Stimulated activated CD4-positive, alpha-beta T cell treated with anti-CD3 and anti-CD28 coated beads, Interleukin-2, amount 100 ng/mL, for 4 hours (primary cell): ENCODE measurements around the gene RAB26.

Source experiments
- DNase-seq: peaks from one replicate; pipeline ENCODE4 v3.0.0-alpha.2; 2020; ENCODE audit warnings: low read depth

The RAB26 gene

DNA sequence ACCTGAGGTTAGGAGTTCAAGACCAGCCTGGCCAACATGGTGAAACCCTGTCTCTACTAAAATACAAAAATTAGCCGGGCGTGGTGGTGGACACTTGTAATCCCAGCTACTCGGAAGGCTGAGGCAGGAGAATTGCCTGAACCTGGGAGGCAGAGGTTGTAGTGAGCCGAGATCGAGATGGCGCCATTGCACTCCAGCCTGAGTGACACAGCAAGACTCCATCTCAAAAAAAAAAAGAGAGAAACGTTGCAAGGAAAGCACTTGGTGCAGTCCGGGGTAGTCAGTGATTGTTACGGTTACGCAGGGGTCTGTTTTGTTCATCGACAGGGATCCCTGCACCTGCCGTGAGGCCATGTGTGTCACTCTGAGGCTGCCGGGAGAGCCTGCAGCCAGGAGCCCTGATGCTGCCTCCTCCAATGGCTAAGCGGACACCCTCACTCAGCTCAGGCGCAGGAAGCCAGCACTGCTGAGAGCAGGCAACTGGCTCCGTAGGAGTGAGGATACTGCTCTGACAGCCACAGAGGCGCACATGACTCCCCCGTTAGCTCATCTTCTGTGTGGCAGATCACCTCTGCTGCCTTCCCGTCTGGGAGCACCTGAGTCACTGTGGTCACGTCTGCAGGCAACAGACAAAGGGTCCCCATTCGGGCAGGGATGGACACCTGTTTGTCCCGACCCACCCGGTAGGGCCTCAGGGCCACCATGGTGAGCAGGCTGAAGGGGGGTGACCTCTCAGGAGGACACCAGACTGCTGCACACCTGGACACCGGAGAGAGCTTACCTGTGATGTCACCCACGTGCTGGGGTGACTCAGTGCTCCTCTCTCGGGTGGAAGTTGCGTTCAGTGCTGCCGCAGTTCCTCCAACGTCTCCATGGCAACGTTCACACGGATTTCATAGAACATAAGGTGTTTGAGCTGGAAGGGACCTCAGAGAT is 5.2 kb upstream of the RAB26 start:
- DNase-seq = no peak

DNA sequence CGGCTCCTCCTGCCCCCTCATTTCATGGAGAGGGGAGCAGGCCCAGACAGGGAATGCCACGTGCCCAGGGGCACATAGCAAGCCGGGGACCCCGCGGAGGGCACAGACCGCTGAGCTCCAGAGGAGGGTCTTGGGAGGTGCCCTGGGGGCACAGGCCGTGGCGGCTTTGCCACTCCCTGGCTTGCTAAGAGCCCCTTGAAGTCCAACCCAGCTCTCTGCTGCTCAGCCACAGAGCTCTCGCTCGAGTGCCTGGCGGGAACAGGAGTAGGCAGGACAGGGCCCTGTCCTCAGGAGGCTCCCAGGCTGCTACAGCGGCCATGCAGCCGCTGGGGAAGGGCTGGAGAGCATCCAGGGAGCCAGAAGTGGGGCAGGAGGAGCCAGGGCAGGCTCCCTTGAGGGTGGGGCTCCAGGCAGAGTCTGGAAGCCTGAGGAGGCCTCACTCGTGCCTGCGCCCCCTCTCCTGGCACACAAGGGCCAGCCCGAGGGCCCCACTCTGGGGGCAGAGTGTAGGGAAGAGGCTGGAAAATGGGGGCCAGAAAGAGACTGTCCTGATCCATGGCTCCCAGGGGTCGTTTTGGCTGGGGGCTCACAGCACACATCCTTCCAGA is 4.4 kb upstream of the RAB26 start:
- DNase-seq = no peak

DNA sequence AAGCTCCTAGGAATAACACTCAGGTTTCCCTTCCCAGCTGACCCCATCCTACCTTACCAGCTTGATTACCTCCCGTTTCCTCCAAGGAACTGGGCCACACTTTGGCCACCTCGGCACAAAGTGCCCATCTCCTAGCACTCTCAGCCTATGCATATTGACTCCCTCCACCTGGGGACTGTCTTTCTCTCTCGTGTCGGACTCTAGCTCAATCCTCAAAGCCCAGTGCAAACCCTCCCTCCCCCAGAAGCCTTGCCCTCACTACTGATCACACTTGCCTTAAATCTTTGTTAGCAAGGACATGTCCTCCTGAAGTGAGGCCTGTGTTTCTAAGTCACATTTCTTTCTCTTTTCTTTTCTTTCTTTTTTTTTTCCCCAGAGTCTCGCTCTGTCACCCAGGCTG is 2.6 kb upstream of the RAB26 start:
- no peak for DNase-seq

DNA sequence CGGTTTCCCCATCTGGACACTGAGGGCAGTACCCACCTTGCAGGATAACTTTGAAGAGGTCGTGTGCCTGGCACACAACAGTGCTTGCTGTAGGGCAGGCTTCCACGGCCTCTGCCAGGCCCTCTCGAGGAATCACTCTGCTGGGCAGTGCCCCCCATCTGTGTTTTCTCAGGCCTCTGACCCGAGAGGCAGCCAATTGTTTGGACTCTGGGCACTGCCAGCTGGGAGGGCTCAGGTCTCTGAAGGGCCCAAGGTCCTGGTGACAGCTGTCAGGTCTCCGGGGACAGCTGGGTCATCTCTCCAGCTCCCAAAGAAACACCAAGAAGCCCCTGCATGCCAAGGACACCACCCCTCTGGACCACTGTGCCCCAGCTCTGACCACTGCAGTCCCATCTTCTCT is 1.0 kb upstream of the RAB26 start:
- no peak for DNase-seq

DNA sequence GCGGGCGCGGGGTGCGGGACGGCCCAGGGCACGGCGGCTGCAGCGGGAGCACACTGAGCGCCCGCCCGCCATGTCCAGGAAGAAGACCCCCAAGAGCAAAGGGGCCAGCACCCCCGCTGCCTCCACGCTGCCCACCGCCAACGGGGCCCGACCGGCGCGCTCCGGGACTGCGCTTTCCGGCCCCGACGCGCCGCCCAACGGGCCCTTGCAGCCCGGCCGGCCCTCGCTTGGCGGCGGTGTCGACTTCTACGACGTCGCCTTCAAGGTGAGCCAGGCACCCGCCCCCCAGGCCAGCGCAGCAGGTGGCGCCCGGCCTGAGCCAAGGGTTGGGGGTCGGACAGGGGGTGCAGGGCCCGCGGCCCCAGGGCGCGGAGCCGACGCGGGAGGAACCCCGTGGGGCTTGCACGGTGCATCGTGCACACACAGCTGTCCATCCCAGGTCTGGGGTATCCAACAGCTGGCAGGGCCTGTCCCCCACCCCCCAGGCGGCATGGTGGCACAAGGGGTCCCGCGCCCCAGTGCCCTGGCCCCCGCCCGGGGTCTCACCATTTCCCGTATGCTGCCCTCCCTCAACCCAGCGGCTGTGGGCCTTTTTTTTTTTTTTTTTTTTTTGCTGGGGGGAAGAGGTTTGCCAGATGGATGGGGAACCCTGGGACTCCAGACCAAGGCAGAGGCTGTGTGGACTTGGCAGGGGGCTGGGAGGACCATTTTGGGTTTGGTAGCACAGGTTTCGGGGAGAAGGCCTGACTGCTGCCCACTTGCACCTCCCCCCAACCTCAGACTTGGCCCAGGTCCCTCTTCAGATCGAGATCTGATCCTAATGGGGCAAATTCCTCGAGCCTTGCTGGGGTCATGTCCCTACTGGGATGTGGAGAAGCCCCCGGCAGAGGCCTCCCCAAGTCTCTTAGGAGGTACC is 547 bp downstream of the RAB26 start:
- no peak for DNase-seq

DNA sequence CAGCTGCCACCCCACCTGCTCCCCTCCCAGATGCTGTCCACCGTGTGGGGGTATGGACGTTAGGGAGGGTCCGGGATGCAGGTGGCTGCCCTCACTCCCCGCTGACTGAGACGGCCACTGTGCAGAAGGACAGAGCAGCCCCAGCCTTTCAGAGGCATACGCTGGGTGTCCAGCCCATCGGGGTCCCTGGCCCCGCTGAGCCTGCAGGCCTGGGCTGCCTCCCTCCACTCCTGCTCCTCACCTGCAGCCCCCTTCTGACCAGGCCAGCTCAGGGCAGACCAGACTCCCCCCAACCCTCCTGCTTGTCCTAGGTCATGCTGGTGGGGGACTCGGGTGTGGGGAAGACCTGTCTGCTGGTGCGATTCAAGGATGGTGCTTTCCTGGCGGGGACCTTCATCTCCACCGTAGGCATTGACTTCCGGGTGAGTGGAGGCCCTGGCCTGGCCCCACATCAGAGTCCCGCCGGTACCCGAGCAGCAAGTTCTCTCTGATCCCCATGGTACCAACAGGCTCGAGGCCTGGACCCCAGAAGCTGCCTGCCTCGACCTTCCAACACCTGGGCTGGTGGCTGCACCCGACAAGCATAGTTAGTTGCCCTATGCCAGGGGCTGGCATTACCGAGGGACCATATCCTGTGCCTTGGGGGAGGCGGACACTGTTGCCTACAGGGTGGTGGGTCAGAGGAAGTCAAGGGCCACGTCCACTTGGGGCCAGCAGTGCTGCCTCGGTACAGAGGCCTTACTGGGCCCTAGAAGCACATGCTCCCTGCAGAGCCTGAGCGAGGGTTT is 1.4 kb downstream of the RAB26 start:
- DNase-seq = no peak

DNA sequence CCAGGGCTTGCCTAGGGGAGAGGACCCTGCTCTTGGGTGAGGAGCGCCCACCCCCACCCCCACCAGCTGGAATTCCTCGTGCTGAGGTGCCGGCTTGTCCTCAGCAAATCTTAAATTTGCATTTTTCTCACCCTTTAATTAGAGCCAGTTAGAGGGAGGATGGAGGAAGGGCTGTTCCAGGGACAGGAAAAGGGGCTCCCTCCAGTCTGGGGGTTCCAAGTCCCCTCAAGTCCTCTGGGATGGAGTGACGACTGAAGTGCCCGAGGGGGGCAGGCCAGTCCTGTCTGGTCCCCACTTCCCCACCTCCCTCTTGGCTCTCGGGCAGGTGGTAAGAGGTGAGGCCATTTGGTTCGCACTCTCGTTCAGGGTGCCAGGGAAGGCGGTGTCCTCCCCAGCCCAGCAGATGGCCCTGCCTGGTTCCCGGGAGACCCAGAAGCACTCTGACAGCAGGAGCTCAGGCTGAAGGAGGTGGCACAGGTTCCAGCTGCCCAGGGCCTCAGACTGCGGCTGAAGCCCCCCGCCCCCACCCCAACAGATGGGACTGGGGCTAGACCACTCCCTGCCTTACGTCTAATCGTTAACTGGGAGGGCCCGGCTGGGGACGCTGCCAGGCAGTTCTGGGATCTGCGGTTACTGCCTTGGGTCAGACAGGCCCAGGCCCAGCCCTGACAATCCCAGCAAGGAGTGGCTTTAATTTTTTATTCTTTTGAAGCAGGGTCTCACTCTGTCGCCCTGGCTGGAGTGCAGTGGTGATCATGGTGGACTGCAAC is 2.2 kb downstream of the RAB26 start:
- DNase-seq = no peak

DNA sequence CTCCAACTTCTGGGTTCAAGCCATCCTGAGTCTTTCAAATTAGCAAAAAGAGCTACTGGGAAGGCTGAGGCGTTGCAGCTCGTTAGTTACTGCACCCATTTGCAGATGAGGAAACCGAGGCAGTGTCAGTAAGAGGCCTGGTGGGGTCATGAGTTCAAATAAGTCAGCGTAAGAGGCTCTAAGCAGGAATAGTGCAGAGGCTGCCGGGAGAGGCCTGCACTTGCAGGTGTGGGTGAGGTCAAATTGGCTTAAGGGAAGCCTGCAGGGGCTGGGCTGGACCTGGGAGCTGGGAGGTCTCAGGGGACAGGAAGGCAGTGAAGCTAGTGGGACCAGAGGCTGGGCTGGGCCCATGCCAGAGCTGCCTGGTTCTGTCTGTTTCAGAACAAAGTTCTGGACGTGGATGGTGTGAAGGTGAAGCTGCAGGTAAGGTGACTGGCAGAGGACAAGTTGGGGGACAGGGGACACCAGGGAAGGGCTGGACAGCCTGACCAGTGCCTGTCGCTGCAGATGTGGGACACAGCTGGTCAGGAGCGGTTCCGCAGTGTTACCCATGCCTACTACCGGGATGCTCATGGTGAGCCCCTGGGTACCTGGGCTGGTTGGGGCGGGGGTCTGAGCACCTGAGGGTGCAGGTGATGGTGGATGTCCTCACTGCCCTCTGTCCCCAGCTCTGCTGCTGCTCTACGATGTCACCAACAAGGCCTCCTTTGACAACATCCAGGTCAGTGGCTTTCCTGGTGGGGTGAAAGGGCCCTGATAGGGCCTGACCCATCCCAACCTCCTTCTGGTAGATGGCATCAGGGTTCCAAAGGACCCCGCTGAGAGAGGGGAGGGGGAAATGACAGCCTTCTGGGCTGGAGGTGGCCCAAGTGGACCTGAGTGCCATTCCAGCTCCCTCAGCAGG is 3.0 kb downstream of the RAB26 start:
- no peak for DNase-seq

DNA sequence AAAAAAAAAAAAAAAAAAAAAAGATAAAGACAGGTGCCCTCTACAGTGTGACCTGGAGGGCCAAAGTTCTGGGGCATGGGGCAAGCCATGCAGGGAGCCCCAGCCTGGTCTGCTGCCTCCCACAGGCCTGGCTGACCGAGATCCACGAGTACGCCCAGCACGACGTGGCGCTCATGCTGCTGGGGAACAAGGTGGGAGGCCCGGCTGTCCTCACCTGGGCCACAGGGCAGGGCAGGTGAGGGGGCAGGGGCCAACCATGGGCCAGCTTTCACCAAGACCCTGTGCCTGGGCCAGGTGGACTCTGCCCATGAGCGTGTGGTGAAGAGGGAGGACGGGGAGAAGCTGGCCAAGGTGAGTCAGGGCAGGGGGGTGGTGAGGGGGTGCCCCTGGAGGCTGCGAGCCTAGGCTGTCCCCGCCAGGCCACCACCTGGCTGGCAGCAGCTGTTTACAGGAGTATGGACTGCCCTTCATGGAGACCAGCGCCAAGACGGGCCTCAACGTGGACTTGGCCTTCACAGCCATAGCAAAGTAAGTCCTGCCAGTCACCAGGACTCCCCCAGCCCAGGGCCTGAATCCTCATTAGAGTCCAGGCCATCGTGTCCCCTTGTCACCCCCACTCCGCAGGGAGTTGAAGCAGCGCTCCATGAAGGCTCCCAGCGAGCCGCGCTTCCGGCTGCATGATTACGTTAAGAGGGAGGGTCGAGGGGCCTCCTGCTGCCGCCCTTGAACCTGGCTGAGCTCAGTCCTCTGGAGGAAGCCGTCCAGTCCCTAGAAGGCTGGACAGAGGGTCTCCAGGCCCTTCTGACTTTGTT is 4.5 kb downstream of the RAB26 start:
- DNase-seq = no peak

DNA sequence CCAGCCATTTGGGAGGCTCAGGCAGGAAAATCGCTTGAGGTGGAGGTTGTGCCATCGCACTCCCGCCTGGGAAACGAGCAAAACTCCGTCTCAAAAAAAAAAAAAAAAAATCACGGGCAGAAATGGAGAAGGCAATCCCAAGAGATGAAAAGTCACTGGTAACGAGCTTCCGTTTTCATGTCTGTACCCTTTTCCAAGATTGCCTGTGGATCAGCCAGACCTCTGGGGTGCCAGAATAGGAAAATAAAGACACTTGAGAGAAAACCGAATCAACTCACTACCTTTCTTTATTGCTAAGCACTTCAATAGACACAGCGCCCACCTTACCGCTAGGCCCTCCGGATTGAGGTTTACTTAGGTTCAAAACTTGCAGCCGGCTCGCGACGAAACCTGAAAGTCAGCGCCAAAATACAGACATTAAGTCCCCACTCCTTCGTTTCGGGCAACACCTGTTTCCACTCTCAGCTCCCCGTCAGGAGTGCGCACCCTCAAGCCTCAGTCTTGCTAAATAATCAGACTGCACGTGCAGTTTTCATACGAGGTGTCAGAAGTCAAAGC is 6.2 kb downstream of the RAB26 start:
- DNase-seq = no peak

DNA sequence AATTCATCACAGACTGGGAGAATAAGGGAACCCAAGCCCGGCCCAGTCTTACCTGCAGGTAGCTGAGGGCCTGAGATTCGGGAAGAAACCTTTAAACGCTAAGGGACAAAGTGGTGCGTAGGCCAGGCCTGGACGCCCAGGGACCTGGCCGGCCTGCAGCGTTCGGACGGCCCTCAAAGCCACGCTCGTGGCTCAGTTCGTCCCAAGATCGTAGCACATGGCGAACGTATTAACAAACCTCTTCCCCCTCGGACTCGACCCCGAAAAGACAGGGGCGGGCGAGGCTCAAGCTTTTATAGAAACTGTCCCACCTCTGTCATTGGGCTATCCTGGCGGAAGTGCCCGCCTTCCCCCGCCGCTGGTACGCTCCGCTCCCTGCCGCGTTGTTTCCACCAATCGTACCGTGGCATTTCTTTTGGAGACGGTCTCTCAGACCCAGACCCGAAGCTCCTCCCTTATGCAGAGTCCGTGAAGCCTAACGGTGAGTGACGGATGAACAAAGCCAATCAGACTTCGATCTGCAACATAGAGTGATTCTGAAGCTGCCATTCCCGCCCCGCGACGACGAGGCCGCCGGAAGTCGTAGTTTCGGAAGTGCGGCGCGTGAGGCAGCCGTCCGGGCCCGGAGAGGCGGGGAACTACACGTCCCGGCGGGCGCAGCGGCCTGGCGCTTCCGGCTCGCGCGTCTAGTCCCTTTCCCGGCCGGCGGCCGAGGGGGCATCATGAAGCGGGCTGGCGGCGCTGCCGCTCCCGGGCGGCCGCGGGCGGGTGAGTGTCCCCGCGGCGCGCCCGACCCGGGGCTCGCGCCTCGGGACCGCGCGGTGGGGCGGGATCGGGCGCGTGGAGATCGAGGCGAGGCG is 6.9 kb downstream of the RAB26 start, which contains the start of gene TRAF7:
TRAF7 (plus strand) TSS at position 692 of the 860 bp plus-strand sequence. CDS start 8,139 bp downstream, outside the sequence.
- DNase-seq = peak; percentile 96

DNA sequence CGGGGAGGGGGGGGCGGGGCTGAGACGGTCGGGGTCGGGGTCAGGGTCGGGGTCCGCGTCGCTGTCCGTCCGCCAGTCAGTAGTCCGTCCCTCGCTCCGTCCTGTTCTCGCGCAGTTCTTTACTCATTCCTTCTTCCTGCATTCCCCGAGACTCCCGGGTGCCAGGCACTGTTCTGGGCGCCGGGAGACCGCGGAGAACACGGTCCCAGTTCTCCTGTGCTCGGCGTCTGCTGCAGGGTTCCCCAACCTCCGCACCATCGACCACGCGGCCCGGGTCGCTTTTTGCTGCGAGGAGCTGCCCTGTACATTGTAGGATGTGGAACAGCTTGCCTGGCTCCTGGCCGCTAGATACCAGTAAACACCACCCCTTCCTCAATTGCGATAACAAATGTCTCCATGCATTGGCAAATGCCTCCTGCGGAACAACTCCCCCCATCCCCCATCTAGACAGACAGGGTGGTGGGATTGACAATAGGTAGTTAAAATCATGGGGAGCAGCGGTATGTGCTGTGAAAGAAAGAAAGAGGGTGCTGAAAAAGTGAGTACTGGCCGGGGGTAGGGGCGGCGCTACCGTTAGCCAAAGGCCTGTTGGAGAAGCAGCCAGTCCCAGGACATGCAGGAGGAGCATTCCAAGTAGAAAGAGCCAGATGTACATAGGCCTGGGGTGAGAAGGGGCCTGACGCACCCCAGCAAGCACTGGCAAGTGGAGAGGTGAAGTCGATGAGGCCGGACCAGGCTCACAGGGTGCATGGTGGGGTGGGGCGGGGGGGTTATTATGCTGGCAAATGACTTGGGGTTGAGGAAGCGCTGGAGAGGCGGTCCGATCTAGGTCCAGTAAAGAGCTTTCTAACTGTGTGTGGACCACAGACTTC is 7.8 kb downstream of the RAB26 start:
- no peak for DNase-seq

DNA sequence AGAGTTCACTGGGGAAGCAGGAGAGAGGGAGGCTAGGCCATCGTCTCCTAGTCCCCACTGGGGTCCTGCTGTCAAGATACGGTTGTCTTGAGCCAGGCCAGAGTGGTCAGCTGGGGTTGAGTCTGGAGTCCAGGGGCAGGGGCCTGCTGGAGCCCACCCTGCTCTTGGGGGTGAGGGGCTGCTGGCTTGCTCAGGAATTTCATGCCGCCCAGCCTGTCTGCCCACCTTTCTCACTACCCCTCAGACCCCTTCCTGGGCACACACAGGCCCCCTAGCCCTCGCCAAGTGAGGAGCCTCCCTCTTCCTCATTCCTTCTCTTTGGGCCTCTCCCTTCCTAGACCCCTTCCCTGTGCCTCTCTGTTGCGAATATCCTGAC is 8.4 kb downstream of the RAB26 start:
- no peak for DNase-seq

DNA sequence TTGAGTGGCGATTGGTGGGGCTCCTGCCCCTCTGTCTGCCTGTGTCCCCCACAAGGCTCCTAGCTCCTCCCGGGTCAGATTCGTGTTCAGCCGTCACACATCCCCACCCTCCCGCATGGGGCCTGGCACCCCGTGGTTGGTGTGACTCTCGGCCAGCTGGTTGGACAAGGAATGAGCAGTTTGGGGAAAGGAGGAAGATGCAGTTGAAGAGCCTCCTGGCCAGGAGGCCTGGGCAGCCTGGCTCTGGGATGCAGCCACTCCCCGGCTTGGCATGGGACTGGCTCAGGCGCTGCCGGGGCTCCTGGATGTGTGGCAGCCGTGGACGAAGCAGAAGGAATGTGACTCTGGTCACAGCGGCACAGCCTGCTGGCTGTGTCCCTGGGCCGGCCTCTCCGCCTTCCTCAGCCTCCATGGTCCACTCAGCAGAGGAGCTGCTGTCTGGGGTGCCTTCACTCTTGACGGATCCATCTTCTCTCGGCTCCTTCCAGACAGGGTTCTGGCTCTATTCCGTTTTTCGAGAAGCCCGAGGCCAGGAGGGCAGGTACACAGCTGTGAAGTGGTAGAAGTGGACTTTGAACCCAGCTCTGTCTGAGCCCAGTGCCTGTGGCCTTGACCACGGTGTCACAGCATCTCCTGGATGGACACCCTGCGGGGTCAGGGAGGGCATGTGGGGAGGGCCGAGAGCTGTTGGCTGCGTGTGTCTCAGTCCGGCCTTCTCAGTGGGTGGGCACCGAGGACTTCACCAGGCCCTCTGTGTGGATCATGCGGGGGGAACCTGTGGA is 9.2 kb downstream of the RAB26 start:
- no peak for DNase-seq

DNA sequence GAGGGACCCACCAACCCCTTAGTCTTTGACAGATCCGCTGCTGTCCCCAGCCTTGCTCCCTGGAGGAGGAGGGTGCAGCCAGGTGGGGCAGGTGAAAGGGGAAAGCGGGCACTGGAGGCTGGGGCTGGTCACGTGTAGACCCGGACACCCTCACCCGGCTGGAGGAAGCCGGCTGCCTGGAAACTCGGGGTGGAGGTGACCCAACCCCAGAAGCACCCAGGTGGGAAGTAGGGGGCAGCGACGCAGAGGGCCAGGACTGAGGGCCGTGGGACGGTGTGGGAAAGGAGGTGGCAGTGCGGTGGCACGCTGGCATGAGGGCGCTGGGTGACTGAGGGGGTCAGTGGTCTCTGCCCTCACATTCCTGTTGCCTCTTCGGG is 9.8 kb downstream of the RAB26 start:
- DNase-seq = no peak
